Mucosa of stomach (tissue), 1 donor: Measurements from ENCODE around the gene SAMD14.

Experiments
- H3K27me3 ChIP-seq: one replicate; pipeline ENCODE4 v1.7.0; 2013; ENCODE audit warnings: mild to moderate bottlenecking, low read length; ENCODE audit not compliant: control insufficient read depth, insufficient read depth
- H3K36me3 ChIP-seq: one replicate; pipeline ENCODE4 v1.7.0; 2013; ENCODE audit warnings: low read length; ENCODE audit not compliant: control insufficient read depth, insufficient read depth
- H3K4me1 ChIP-seq: one replicate; pipeline ENCODE4 v1.7.0; 2013; ENCODE audit warnings: mild to moderate bottlenecking, low read length; ENCODE audit not compliant: control insufficient read depth, insufficient read depth
- H3K4me3 ChIP-seq: one replicate; pipeline ENCODE4 v1.7.0; 2013; ENCODE audit warnings: low read length
- H3K9ac ChIP-seq: one replicate; pipeline ENCODE4 v1.7.0; 2013; ENCODE audit warnings: mild to moderate bottlenecking, low read length, moderate library complexity
- H3K9me3 ChIP-seq: one replicate; pipeline ENCODE4 v1.7.0; 2013; ENCODE audit warnings: mild to moderate bottlenecking, low read length, moderate library complexity; ENCODE audit not compliant: control insufficient read depth
- donor health status: Pancreatic carcinoma.

SAMD14 gene

DNA sequence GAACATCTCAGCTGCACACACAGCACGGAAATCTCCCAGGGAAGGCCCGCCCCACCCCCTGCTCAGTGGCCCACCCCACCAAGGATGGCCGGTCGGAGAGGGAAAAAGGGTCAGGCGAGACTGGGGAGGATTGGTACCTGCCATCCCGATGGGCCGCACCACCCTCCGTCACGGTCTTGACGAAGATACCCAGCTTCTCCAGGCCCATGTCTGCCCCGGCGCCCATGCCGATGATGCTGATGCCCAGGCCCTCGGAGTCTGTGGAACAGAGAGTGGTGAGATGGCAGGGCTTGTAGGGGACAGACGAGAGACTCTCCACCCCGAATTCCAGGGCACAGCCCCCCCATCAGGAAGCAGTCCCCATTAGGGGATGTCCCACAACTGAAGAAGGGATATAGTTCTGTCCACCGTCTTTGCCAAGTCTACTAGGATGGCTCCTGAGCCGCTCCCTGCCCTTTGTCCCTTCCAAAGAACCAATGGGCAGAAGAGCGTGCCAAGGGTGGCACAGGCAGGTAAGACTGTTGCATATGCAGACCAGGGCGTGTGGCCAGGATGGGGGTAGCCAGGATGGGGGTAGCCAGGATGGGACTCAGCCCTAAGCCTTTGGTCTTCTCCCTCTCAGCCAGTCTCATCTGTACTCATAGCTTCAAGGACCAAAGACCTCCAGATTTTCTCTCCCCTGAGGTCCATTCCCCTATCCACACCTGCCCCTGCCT is 13.7 kb upstream of the SAMD14 start:
- H3K4me3 ChIP-seq: no peak overlapping the region
- no peaks in the 10 kb centered on the region for H3K27me3 ChIP-seq
- H3K9me3 ChIP-seq: no peaks in the 10 kb centered on the region
- peaks cover 16% of the 10 kb centered on the region for H3K36me3 ChIP-seq
- peaks cover 59% of the 10 kb centered on the region for H3K4me1 ChIP-seq
- H3K9ac ChIP-seq: no peak overlapping the region

DNA sequence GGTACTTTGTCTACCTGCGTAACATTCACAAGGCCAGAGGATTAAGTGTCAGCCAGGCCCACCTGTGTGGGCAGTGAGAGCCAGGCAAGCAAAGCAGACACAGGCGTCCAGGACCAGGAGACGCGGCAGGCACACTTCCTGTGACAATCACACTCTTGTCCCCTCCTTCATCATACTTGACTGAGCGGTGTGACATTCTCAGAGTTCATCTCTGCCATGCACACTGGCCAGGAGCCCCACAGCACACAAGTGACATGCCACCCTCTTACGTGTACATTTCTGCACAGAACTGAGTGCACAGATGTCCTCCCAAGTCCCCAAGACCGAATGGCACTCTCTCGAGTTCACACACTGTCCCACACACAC is 11.8 kb upstream of the SAMD14 start:
- Histone ChIP-seq H3K27me3 (no peaks in the 10 kb centered on the region), H3K9me3 (no peaks in the 10 kb centered on the region), H3K4me3 (no peak overlapping the region), H3K9ac (no peak overlapping the region), H3K4me1 (peaks cover 41% of the 10 kb centered on the region), H3K36me3 (peaks cover 24% of the 10 kb centered on the region)

DNA sequence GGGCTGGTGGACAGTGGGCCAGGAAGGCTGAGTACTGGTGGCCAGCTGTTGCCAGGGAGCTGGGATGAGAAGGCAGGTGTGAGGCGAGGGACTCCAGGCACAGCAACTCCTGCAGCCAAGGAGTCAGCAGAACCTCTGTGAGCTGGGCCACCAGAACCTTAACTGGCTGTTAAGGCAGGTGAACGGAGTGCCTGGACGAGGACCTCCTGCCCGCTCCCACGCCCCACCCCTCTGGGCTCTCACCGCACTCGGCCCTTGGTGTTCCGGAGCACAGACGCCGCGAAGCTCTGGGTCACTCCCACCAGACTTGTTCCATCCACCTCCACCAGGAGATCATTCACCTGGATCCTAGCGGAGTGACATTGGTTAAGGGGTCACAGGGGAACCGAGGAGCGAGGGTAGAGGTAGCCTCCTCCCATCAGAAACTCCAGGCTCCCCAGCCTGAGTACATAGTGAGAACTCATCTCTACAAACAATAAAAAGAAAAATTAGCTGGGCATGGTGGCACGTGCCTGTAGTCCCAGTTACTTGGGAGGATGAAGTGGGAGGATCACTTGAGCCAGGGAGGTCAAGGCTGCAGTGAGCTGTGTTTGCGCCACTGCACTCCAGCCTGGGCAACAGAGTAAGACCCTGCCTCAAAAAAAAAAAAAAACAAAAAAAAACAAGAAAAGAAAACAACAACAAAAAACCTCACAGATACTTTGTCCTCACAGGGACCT is 11.2 kb upstream of the SAMD14 start:
- Histone ChIP-seq H3K4me1 (peaks cover 36% of the 10 kb centered on the region), H3K4me3 (no peak overlapping the region), H3K9me3 (no peaks in the 10 kb centered on the region), H3K27me3 (no peaks in the 10 kb centered on the region), H3K9ac (no peak overlapping the region), H3K36me3 (peaks cover 29% of the 10 kb centered on the region)

DNA sequence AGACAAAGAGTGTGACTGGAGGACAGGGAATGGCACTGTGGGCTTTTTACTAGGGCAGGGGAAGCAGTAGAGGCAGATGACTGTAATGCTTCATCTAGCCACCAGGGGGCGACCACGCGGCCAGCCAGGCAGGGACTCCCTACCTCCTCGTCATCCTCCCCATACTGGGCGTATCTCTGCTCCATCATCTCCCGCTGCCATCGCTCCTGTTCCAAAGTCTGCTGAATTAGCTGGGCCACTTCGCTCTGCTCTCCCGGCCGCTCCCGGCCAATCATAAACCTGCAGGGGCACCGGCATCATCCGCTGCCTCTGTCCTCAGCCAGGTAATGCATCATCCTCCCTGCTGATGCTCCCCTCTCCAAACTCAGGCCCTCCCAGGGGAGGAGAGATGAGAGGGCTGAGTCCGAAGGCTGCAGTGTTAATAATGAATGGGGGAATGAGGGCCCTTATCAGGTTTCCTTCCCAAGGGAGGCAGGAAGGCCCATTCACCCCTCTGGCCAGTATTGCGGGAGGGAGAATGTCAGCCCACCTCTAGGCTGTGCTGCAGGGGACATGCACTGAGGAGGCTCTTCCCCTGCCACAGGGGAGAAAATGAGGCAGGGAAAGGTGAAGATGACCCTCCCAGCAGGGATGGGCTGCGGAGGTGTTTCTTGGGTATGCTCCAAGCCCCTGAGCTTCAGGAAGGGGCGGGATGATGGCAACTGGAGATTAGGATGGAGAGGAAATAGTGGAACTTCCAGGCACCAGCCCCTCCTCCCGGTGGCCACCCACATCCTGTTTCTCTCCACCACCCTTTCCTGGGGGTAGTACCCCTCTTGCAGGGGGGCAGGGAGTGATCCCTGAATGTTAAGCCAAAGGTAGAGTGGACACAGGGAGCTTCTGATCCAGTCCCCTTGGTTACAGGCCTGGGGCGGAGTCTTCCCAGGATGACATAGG is 10.3 kb upstream of the SAMD14 start:
- Histone ChIP-seq H3K9ac (no peak overlapping the region), H3K4me1 (peaks cover 26% of the 10 kb centered on the region), H3K27me3 (no peaks in the 10 kb centered on the region), H3K9me3 (no peaks in the 10 kb centered on the region), H3K4me3 (no peak overlapping the region), H3K36me3 (peaks cover 35% of the 10 kb centered on the region)

DNA sequence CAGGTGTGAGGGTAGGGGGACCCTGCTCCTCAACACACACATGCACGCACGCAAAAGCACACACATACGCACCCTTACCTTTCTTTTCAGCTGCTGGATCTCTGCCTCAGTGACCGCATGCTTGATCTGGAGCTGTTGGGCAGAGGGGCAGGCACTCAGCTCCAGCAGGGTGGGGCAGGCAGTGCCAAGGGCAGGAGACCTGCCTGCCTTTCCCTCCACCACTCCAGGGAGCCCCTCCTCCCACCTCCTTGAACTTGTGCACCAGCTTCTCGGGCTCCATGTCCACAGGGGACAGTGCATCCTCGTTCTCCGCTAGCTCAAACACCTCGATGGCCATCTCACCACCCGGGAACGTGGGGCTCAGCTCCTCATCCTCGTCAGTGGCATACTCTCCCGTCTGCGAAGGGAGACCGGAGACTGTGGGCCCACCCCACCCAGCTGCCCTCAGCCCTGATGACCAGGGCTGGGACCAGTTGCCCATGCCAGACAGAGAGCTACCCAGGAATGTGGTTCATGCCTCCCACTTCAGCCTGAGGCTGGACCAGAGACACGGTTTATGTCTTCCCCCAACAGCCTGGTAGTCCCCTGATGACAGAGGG is 9.3 kb upstream of the SAMD14 start:
- H3K4me3 ChIP-seq: no peak overlapping the region
- H3K36me3 ChIP-seq: peaks cover 30% of the 10 kb centered on the region
- peaks cover 17% of the 10 kb centered on the region for H3K4me1 ChIP-seq
- H3K9ac ChIP-seq: no peak overlapping the region
- H3K27me3 ChIP-seq: no peaks in the 10 kb centered on the region
- H3K9me3 ChIP-seq: no peaks in the 10 kb centered on the region

DNA sequence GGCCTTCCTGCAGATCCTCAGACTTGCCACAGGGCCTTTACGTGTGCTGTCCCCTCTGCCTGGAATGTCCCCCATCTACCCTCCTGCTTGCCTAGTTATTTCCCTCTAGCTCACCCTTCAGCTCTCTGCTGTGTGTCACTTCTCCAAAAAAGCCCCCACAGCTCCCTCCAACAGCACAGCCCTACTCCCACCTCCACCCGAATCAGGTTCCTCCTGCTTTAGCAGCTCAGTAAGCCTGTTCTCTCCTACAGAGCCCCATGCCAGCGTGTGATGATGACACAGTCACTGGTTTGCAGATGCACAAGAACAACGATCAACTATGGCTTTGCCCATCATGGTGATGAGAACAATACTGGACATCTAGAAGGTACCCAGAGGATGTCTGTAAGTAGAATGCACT is 7.1 kb upstream of the SAMD14 start:
- H3K4me3 ChIP-seq: no peak overlapping the region
- H3K9me3 ChIP-seq: no peaks in the 10 kb centered on the region
- peaks cover 12% of the 10 kb centered on the region for H3K4me1 ChIP-seq
- peaks cover 26% of the 10 kb centered on the region for H3K36me3 ChIP-seq
- H3K27me3 ChIP-seq: no peaks in the 10 kb centered on the region
- no peak overlapping the region for H3K9ac ChIP-seq

DNA sequence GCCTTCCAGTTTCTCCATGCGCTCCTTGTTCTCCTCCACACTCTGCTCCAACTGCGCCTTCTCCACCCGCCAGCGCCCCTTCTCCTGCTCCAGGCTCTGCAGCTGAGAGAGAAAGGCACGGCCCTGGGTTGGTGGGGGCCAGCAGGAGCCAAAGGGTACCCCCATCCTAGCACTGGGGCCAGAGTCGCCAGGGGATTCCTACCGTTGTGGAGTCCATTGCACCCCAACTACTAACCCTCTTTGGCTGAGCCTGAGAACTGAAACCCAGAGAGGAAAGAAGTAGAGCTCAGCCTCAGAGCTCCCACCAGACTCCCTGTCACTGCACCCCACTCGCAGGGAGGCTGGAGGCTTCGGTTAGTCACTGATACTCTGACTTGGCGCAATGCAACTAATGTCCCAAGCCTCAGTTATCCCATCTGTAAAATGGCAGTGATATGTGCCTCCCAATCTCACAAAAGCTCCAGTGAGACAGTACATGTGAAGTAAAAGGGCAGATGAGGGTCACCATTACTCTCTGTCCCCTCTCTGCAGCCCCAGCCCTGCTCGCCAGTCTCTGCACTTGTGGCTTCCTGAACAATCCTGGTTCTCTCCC is 6.2 kb upstream of the SAMD14 start:
- Histone ChIP-seq H3K9me3 (no peaks in the 10 kb centered on the region), H3K4me1 (peaks cover 9% of the 10 kb centered on the region), H3K4me3 (no peak overlapping the region), H3K27me3 (no peaks in the 10 kb centered on the region), H3K36me3 (peaks cover 26% of the 10 kb centered on the region), H3K9ac (no peak overlapping the region)

DNA sequence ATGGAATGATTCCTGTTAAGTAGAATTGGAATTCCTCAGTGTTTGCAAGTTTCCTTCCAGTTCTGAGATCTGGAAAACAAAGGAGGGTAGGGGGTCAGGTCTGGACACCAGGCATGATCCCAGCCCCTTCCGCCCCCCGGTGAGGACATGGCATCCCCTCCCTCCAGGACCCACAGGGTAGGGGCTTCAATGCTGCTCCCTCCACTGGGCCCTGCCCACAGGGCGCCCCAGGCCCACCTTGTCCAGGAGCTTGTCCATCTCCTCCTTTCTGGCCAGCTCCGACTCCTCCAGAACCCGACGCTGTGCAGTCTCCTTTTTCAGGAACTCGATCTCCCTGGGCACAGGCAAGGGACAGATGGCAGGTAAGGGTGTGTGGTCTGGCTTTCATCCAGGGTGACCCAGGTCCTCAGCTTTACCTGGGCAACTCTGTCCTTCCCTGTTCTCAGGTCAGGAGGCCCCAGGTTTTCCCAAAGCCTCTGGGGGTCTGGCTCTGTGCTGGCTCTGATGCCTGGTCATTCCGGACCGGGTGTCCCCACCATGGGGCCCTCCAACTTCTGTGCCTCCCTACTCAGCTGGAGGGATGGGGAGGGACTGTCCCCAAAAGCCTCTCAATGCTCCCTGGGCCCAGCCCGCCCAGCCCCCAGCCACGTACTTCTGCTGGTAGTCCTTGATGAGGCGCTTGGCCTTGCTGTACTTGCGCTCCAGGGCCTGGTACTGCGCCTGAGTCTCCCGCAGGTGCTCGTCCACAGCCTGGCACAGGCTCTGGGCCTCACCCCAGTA is 5.5 kb upstream of the SAMD14 start:
- Histone ChIP-seq H3K9ac (no peak overlapping the region), H3K9me3 (no peaks in the 10 kb centered on the region), H3K36me3 (peaks cover 26% of the 10 kb centered on the region), H3K27me3 (peaks cover 5% of the 10 kb centered on the region), H3K4me1 (peaks cover 9% of the 10 kb centered on the region), H3K4me3 (no peak overlapping the region)

DNA sequence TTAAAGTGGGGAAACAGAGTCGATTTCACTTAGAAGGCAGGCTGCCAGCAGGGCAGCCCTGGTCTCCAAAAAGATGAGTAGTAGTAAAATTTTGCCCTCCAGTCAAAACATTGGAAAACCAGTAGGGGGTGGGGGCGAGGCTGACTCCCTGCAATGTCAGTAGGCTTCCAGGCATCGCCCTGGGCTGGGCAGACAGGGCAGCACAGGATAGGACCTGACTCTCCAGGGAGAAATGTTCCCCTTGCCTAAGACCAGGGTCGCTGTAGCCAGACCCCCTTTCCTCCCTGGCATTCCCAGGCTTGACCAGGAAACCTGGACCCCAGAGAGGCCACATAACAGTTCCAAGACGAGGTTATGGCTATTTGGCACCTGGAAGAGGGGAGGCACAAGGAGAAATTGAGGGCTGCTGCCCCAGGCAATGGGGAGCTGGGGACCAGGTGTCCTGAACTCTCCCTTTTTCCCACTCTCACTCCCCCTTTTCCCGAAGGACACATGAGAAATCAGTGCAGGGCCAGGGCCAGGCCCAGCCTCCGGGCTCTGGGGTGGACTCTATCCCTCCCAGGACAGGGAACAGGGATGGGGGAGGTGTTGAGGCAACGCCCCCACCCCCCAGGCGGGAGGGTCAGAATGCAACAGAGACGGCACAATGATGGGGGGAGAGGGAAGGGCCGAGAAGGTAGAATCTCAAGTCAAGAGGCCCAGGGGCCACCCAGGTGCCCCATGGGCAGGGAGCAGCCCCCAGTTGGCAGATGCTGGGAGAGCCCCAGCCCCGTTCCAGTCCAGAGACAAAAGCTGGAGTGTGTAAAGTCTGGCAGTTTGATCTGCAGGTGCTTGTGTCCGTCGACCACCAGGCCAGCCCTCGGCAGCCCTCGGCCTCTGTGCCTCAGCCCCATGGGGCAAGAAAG is 4.5 kb upstream of the SAMD14 start:
- no peaks in the 10 kb centered on the region for H3K9me3 ChIP-seq
- H3K4me1 ChIP-seq: peaks cover 9% of the 10 kb centered on the region
- peaks cover 26% of the 10 kb centered on the region for H3K36me3 ChIP-seq
- no peak overlapping the region for H3K9ac ChIP-seq
- H3K27me3 ChIP-seq: peaks cover 12% of the 10 kb centered on the region
- H3K4me3 ChIP-seq: no peak overlapping the region

DNA sequence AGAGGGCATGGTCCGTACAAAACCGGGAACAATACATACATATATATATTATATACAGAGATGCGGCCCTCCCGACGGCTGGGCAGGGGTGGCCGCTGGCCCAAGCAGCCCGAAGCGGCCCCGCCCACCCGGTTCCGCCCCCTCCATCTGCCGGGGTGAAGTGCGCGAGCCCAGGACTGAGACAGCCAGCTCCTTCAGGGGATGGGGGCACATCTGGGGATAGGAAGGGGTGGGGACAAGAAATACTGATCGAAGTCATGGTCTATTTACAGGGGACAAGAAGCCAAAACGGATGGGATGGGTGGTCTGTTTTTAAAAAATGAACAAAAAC is 3.8 kb upstream of the SAMD14 start:
- H3K4me3 ChIP-seq: no peak overlapping the region
- no peaks in the 10 kb centered on the region for H3K9me3 ChIP-seq
- H3K9ac ChIP-seq: no peak overlapping the region
- H3K36me3 ChIP-seq: peaks cover 20% of the 10 kb centered on the region
- peaks cover 19% of the 10 kb centered on the region for H3K27me3 ChIP-seq
- H3K4me1 ChIP-seq: peaks cover 12% of the 10 kb centered on the region
